HG03521 (cell line): Measurements from ENCODE around the gene CD59.
"Not testable (repeated sequence)": the region's sequence is repeated elsewhere in the genome, so short reads cannot be mapped to it uniquely, and the experiment has no call there.

Source experiments
- ATAC-seq: cut with Tn5 transposase; IDR thresholded peaks from one replicate; pipeline ENCODE4 v1.9.1; 2021; ENCODE audit warnings: mild to moderate bottlenecking, moderate library complexity; ENCODE audit not compliant: unreplicated experiment

Gene CD59

DNA sequence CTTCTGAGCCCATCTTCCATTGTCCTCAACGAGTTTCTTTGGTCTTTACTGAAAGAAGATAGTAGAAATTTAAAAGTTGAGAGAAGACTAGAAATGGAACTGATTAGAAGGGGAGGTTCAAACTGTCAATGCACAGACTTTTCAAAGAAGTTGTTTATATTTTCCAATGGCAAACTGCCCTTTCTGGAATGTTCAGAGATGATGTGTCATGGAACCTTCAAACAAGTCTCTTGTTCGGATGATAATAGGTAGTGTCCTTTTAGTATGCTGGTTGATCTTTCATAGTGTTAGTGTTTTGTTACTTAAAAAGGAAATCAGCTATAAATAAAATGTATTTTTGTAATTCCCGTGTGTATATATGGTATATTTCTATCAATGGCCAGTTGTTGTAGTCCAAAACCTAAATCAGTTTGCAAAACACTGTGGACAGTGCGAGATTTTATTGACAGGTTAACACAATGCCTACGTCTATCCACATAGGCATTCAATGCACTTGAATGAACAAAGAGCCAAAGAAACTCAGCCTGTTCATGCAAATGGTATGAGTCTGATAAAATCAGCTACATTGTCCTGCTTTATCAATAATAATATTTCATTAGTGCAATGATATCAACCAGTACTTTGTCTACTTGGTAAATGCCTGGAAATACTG is 66.5 kb downstream of the CD59 start:
- ATAC-seq = no peak

- ATAC-seq = no peak
Measured at GRCh38 chr11:33668951-33669596, 67.1 kb downstream of the CD59 start.

DNA sequence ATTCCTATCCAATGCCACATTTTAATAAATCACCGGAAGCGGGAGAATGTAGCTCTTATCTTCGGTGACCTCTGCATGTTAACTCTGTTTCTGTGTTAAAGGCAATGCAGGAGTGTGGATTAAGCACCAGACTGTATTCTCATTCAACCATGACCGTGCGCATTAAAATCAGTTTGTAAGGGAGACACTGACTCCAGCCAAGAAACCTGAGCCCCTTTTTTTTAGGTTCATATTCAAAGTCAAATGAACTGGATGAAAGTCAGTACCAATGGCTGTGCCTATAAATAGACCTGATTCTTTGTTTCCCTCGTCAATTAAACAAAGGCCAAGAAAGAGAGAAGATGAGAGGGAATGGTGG is 67.8 kb downstream of the CD59 start:
- ATAC-seq = no peak

- ATAC-seq = no peak
Measured at GRCh38 chr11:33667819-33668467, 68.3 kb downstream of the CD59 start.

- ATAC-seq = no peak
Measured at GRCh38 chr11:33665350-33666106, 70.7 kb downstream of the CD59 start.

- ATAC-seq = no peak
Measured at GRCh38 chr11:33664827-33665226, 71.4 kb downstream of the CD59 start.

GRCh38 chr11:33664166-33664565 is 72.1 kb downstream of the CD59 start:
- no peak for ATAC-seq

- ATAC-seq = no peak
Measured at GRCh38 chr11:33663121-33663520, 73.1 kb downstream of the CD59 start.

- not testable (repeated sequence) for ATAC-seq
Measured at GRCh38 chr11:33661526-33661925, 74.7 kb downstream of the CD59 start.

DNA sequence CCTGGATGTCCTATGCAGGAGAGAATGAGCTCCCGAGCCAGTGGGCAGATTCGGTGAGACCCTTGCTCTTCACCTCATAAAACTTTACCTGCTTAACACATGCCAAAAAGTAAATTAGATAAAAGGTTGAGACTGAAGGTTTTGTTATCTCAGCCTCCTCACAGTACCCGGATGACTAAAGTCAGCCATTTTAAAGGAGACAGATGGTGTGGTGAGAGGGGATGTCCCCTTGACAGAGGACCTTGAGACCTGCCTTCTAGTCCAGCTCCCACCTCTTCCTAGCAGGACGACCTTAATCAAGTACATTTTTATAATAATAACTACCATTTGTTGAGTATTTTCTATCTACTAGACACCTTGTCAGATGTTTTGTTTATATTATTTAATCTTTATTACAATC is 75.3 kb downstream of the CD59 start:
- no peak for ATAC-seq

DNA sequence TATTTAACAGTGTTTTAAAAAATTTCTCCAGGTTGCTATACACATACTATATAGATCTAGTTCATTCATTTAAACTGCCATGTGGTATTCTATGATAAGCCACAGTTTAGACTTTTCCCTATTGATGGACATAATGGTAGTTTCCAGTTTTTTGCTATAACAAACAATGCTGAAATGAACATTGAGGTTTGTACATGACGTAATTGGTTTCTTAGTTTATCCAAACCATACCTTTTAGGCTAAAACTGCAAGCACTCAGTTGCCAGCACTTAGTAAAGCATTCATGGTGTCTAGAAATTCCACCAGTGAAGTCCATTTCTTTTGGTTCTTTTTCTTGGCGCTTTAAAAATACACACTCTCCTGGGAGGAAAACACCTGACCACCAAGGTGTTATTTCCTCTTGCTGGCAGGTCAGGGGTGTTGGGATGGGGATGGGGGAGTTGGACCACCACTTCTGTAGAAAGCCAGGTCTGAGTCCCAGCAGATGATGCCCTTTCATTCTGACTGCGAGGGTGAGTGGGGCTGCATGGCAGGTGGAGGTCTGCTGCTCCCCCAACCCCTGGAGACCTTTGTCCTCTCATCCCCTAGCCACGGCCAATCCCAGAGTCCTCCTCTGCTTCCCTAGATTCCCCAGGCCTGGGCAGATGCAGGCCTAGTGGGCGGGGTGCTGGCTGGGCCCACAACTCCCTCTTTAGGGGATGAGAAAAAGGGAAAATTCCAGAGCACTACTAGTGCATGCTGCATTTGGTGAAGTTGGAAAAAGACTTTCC is 76.7 kb downstream of the CD59 start:
- no peak for ATAC-seq

GRCh38 chr11:33658195-33658900 is 77.9 kb downstream of the CD59 start:
- ATAC-seq = no peak

- ATAC-seq = no peak
Measured at GRCh38 chr11:33657757-33658156, 78.5 kb downstream of the CD59 start.

DNA sequence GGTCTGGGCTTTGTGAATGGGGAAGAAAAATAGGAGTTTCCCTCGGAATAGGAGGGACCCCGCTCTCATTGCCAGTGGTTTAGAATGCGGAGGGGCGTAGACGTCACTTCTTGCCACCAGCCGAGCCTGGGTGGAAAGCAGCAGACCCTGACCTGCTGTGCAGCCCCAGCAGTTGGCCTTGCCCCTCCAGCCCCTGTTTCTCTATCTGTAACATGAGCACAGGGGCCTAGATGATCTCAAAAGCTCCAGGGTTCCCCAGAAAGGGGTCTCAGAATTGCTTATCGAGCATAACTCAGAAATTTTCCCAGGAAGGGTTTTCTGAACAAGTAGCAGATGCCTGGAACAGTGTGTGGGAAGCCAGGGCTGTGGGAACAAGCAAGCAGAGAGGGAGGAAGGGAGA is 79.5 kb downstream of the CD59 start:
- no peak for ATAC-seq

DNA sequence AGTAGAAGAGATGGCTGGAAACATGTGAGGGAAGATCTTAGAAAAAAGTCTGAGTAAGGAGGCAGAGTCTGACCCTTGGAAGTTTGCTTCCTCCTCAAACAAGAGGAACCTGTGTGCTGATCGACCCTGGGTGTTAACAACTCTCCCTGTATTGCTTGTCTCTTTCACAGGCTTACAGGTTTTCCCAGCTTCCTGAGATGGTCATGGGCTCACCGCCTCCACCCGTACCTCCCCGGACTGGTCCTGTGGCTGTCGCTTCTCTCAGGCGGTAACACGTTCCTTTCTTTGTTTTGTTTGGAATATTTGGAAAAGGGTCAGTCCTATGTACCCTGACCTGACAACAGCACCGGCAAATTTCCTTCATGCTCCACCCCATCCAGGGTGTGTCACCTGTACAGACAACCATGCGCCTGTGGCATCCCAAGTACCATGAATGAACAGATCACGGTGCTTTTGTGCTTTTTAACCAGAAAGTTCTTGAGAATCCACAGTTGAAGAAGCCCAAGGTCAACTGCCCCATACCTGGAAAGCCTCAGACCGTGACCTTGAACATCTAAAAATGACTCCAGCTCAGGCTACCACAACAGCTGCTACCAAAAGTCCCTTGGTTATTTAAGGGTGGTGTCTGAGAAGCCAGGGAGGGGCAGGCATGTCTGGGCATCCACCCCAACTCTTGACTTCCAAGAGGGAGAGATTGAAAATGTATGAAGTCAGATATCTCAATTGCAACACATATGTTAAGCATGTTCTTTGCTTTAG is 80.2 kb downstream of the CD59 start:
- ATAC-seq = no peak

GRCh38 chr11:33654594-33654993 is 81.6 kb downstream of the CD59 start:
- ATAC-seq = no peak
